Mesendoderm (in vitro differentiated cells): ENCODE data around the gene HEPACAM2.

ENCODE experiments used
- DNase-seq: peaks from one replicate; pipeline ENCODE4 v3.0.0; 2013
- H2AK5ac ChIP-seq: 2 replicates; pipeline ENCODE4 v1.6.1; 2013; ENCODE audit warnings: low read length, inconsistent platforms
- H2BK120ac ChIP-seq: 2 replicates; pipeline ENCODE4 v1.6.1; 2013; ENCODE audit warnings: low read depth, mild to moderate bottlenecking, low read length, moderate library complexity, mixed read lengths
- H2BK15ac ChIP-seq: replicated peaks from 2 replicates; pipeline ENCODE4 v1.6.1; 2013; ENCODE audit warnings: low read depth, mild to moderate bottlenecking, moderate library complexity
- H2BK5ac ChIP-seq: 2 replicates; pipeline ENCODE4 v1.6.1; 2013; ENCODE audit warnings: low read length, inconsistent platforms
- H3K18ac ChIP-seq: 2 replicates; pipeline ENCODE4 v1.6.1; 2013; ENCODE audit warnings: mild to moderate bottlenecking, low read length, mixed read lengths
- H3K23ac ChIP-seq: one replicate; pipeline ENCODE4 v1.6.1; 2013; ENCODE audit warnings: low read length
- H3K27ac ChIP-seq: 2 replicates; pipeline ENCODE4 v1.5.1; 2013; ENCODE audit warnings: low read depth, mild to moderate bottlenecking, inconsistent platforms, low read length, moderate library complexity
- H3K27me3 ChIP-seq: 2 replicates; pipeline ENCODE4 v1.6.1; 2013; ENCODE audit warnings: low read length, control low read depth, mild to moderate bottlenecking, inconsistent platforms; ENCODE audit not compliant: insufficient read depth, poor library complexity
- H3K36me3 ChIP-seq: 2 replicates; pipeline ENCODE4 v1.6.1; 2013; ENCODE audit warnings: low read length, inconsistent platforms; ENCODE audit not compliant: control insufficient read depth, insufficient read depth
- H3K4ac ChIP-seq: one replicate; pipeline ENCODE4 v1.6.1; 2013; ENCODE audit warnings: low read depth, mild to moderate bottlenecking, low read length, moderate library complexity
- H3K4me1 ChIP-seq: 2 replicates; pipeline ENCODE4 v1.6.1; 2013; ENCODE audit warnings: low read depth, low read length, inconsistent platforms; ENCODE audit not compliant: control insufficient read depth
- H3K4me2 ChIP-seq: 2 replicates; pipeline ENCODE4 v1.6.1; 2013; ENCODE audit warnings: low read length
- H3K4me3 ChIP-seq: 2 replicates; pipeline ENCODE4 v1.5.1; 2013; ENCODE audit warnings: mild to moderate bottlenecking, low read length
- H3K56ac ChIP-seq: one replicate; pipeline ENCODE4 v1.6.1; 2013; ENCODE audit warnings: low read length
- H3K79me1 ChIP-seq: 2 replicates; pipeline ENCODE4 v1.6.1; 2013; ENCODE audit warnings: low read length, inconsistent platforms
- H3K79me2 ChIP-seq: 2 replicates; pipeline ENCODE4 v1.6.1; 2013; ENCODE audit warnings: mild to moderate bottlenecking, low read length; ENCODE audit not compliant: control insufficient read depth, insufficient read depth
- H3K9ac ChIP-seq: 2 replicates; pipeline ENCODE4 v1.6.1; 2013; ENCODE audit warnings: low read length, inconsistent platforms
- H4K5ac ChIP-seq: one replicate; pipeline ENCODE4 v1.6.1; 2013; ENCODE audit warnings: low read length
- H4K8ac ChIP-seq: one replicate; pipeline ENCODE4 v1.6.1; 2013; ENCODE audit warnings: low read depth, mild to moderate bottlenecking, control low read depth, low read length, moderate library complexity
- WGBS: extraction: QIAGEN DNeasy Blood & Tissue Kit; methylation state at CpG from one replicate; pipeline ENCODE4 v1.1.7; 2013; ENCODE audit warnings: low lambda C conversion rate, missing lambda C conversion rate; ENCODE audit not compliant: insufficient coverage; ENCODE audit errors: extremely low coverage; 5-methylcytosine and 5-hydroxymethylcytosine counted together

Gene HEPACAM2

GRCh38 chr7:93202594-93203250 lies 23.5 kb downstream of the HEPACAM2 start:
- Histone ChIP-seq H4K5ac (no peak overlapping the region), H2BK5ac (no peak overlapping the region), H2BK120ac (no peak overlapping the region), H3K79me2 (no peaks in the 10 kb centered on the region), H3K79me1 (no peaks in the 10 kb centered on the region), H3K4me3 (no peak overlapping the region), H3K56ac (no peak overlapping the region), H3K23ac (no peak overlapping the region), H3K9ac (no peak overlapping the region), H3K4me1 (no peaks in the 10 kb centered on the region), H3K27me3 (no peaks in the 10 kb centered on the region), H2BK15ac (no peak overlapping the region), H3K36me3 (no peaks in the 10 kb centered on the region), H3K27ac (no peak overlapping the region), H2AK5ac (no peak overlapping the region), H3K4ac (no peak overlapping the region), H3K18ac (no peak overlapping the region), H4K8ac (no peak overlapping the region), H3K4me2 (no peak overlapping the region)
- no CpG with 5 or more reads among the region's 5 CpGs for WGBS
- DNase-seq: no peak

- H2BK15ac ChIP-seq: no peak overlapping the region
Measured at GRCh38 chr7:93198472-93198871, 27.8 kb downstream of the HEPACAM2 start.

GRCh38 chr7:93196336-93196735 lies 29.9 kb downstream of the HEPACAM2 start:
- Histone ChIP-seq H3K56ac (no peak overlapping the region), H4K5ac (no peak overlapping the region), H3K23ac (no peak overlapping the region), H3K4ac (no peak overlapping the region), H2AK5ac (no peak overlapping the region), H2BK15ac (no peak overlapping the region), H3K79me1 (no peaks in the 10 kb centered on the region), H3K4me1 (no peaks in the 10 kb centered on the region), H4K8ac (no peak overlapping the region), H3K18ac (no peak overlapping the region), H3K27ac (no peak overlapping the region), H3K9ac (no peak overlapping the region), H3K27me3 (no peaks in the 10 kb centered on the region), H3K36me3 (no peaks in the 10 kb centered on the region), H3K79me2 (no peaks in the 10 kb centered on the region), H3K4me3 (no peak overlapping the region), H3K4me2 (no peak overlapping the region), H2BK120ac (no peak overlapping the region), H2BK5ac (no peak overlapping the region)
- DNase-seq: no peak
- WGBS: no CpG with 5 or more reads among the region's 2 CpGs

More at GRCh38 chr7:93198472-93198871, 27.8 kb downstream of the HEPACAM2 start:
- no peak overlapping the region for H2AK5ac ChIP-seq
- no peak for DNase-seq
- no peak overlapping the region for H3K23ac ChIP-seq
- no peak overlapping the region for H3K4me3 ChIP-seq
- no peak overlapping the region for H2BK5ac ChIP-seq
- H3K36me3 ChIP-seq: no peaks in the 10 kb centered on the region
- H3K18ac ChIP-seq: no peak overlapping the region
- no peak overlapping the region for H2BK120ac ChIP-seq
- H3K9ac ChIP-seq: no peak overlapping the region
- H3K4me2 ChIP-seq: no peak overlapping the region
- H3K27ac ChIP-seq: no peak overlapping the region
- no peaks in the 10 kb centered on the region for H3K79me1 ChIP-seq
- no peak overlapping the region for H4K8ac ChIP-seq
- H3K79me2 ChIP-seq: no peaks in the 10 kb centered on the region
- H3K27me3 ChIP-seq: no peaks in the 10 kb centered on the region
- no peaks in the 10 kb centered on the region for H3K4me1 ChIP-seq
- no peak overlapping the region for H3K56ac ChIP-seq
- H4K5ac ChIP-seq: no peak overlapping the region
- H3K4ac ChIP-seq: no peak overlapping the region

GRCh38 chr7:93194386-93194785 lies 31.9 kb downstream of the HEPACAM2 start:
- Histone ChIP-seq H3K27ac (no peak overlapping the region), H3K4me2 (no peak overlapping the region), H3K56ac (no peak overlapping the region), H3K9ac (no peak overlapping the region), H2BK15ac (no peak overlapping the region), H3K18ac (no peak overlapping the region), H3K79me2 (no peaks in the 10 kb centered on the region), H2AK5ac (no peak overlapping the region), H3K23ac (no peak overlapping the region), H4K8ac (no peak overlapping the region), H3K4ac (no peak overlapping the region), H2BK5ac (no peak overlapping the region), H3K27me3 (no peaks in the 10 kb centered on the region), H2BK120ac (no peak overlapping the region), H4K5ac (no peak overlapping the region), H3K4me1 (no peaks in the 10 kb centered on the region), H3K4me3 (no peak overlapping the region), H3K79me1 (no peaks in the 10 kb centered on the region), H3K36me3 (no peaks in the 10 kb centered on the region)
- no peak for DNase-seq
- no CpG with 5 or more reads among the region's 3 CpGs for WGBS

- Histone ChIP-seq H3K23ac (no peak overlapping the region), H3K9ac (no peak overlapping the region), H4K8ac (no peak overlapping the region), H3K4me3 (no peak overlapping the region), H2BK120ac (no peak overlapping the region), H2BK5ac (no peak overlapping the region), H3K27me3 (no peaks in the 10 kb centered on the region), H2AK5ac (no peak overlapping the region), H3K4me2 (no peak overlapping the region), H3K79me1 (no peaks in the 10 kb centered on the region), H3K36me3 (no peaks in the 10 kb centered on the region), H3K27ac (no peak overlapping the region), H4K5ac (no peak overlapping the region), H3K79me2 (no peaks in the 10 kb centered on the region), H3K18ac (no peak overlapping the region), H3K4ac (no peak overlapping the region), H3K56ac (no peak overlapping the region), H2BK15ac (no peak overlapping the region), H3K4me1 (no peaks in the 10 kb centered on the region)
- WGBS: no CpG with 5 or more reads among the region's 6 CpGs
- no peak for DNase-seq
Measured at GRCh38 chr7:93188870-93189634, 37.2 kb downstream of the HEPACAM2 start.
